CD4-positive, alpha-beta T cell (primary cell): Measurements from ENCODE around the gene RETSAT. TPM values are rescaled to one million over a fixed set of nuclear protein-coding genes. Genes with fewer than 3 reads are reported as not detected.
"Not testable (repeated sequence)": the region's sequence is repeated elsewhere in the genome, so short reads cannot be mapped to it uniquely, and the experiment has no call there.

ENCODE experiments used
- ATAC-seq: fragments of 200-7000 bp; cut with Tn5 transposase; one replicate; pipeline ENCODE4 v1.10.0; 2022; ENCODE audit warnings: mild to moderate bottlenecking; ENCODE audit not compliant: poor library complexity
- CTCF ChIA-PET: fragments of 350-600 bp; sonication (Branson Sonifier 250); formaldehyde crosslinking; loops from one replicate; lab custom pipeline; 2021; ENCODE audit warnings: antibody characterized with exemption, inconsistent platforms; lab: Charles Lee
- POLR2A ChIA-PET: fragments of 350-600 bp; sonication (Branson Sonifier 250); formaldehyde crosslinking; loops from one replicate; lab custom pipeline; 2021; ENCODE audit warnings: antibody characterized with exemption, inconsistent platforms; lab: Charles Lee
- DNase-seq, 14 experiments: peaks; one replicate each; pipeline ENCODE4 v3.0.0-alpha.2; 2013 to 2020; ENCODE audit warnings: mixed read lengths in 2 of 14
- H3K27ac ChIP-seq, 2 donors: one replicate each; pipeline versions ENCODE4 v1.5.1 to v1.7.0; 2013; ENCODE audit warnings: low read length in 2 of 2, low read depth in 1 of 2, mild to moderate bottlenecking in 1 of 2
- H3K27me3 ChIP-seq, 2 experiments: 1 replicate in 1 of 2; 2 replicates in 1 of 2; pipeline versions ENCODE4 v1.6.1 to v1.7.0; 2013; ENCODE audit warnings: low read length in 2 of 2, control low read depth in 1 of 2, mild to moderate bottlenecking in 1 of 2, moderate library complexity in 1 of 2; ENCODE audit not compliant: insufficient read depth in 2 of 2, control insufficient read depth in 1 of 2
- H3K36me3 ChIP-seq: one replicate; pipeline ENCODE4 v1.6.1; 2013; ENCODE audit warnings: low read length, control low read depth; ENCODE audit not compliant: insufficient read depth
- H3K4me1 ChIP-seq: one replicate; pipeline ENCODE4 v1.6.1; 2013; ENCODE audit warnings: low read length, control low read depth; ENCODE audit not compliant: insufficient read depth
- H3K4me3 ChIP-seq: one replicate; pipeline ENCODE4 v1.5.1; 2013; ENCODE audit warnings: mild to moderate bottlenecking, low read length, moderate library complexity
- H3K9me3 ChIP-seq, 2 experiments: 1 replicate in 1 of 2; 2 replicates in 1 of 2; pipeline versions ENCODE4 v1.6.1 to v1.7.0; 2013; ENCODE audit warnings: low read length in 2 of 2, mild to moderate bottlenecking in 2 of 2, control low read depth in 1 of 2, moderate library complexity in 1 of 2; ENCODE audit not compliant: control insufficient read depth in 1 of 2, insufficient read depth in 1 of 2
- H3K27ac Mint-ChIP-seq: one replicate; pipeline ENCODE4 v1.8.0; 2020; ENCODE audit warnings: mixed read lengths
- H3K27me3 Mint-ChIP-seq: one replicate; pipeline ENCODE4 v1.8.0; 2021; ENCODE audit warnings: mixed read lengths
- H3K36me3 Mint-ChIP-seq: one replicate; pipeline ENCODE4 v1.8.0; 2021; ENCODE audit warnings: low read depth, mixed read lengths
- H3K4me1 Mint-ChIP-seq: one replicate; pipeline ENCODE4 v1.8.0; 2021; ENCODE audit warnings: low read depth, mixed read lengths
- H3K4me3 Mint-ChIP-seq: one replicate; pipeline ENCODE4 v1.8.0; 2020; ENCODE audit warnings: mild to moderate bottlenecking, mixed read lengths
- H3K9me3 Mint-ChIP-seq: one replicate; pipeline ENCODE4 v1.8.0; 2020; ENCODE audit warnings: mixed read lengths
- CTCF ChIP-seq: fragments of 200-600 bp; IDR thresholded peaks from one replicate; pipeline ENCODE4 v1.8.0; 2022; ENCODE audit warnings: antibody characterized with exemption, mild to moderate bottlenecking
- intact Hi-C, 2 experiments: fragments of 100-400 bp; cut with DNase I in 1 of 2; cut with micrococcal nuclease in 1 of 2; formaldehyde crosslinking; loops; one replicate each; pipeline versions ENCODE4 v1.15.1 to v1.9.0; 2023 to 2025; cut with DNase I, micrococcal nuclease
- total RNA-seq, 174 experiments: library from RNA in 2 of 174; stranded (reverse) in 2 of 174; gene quantifications; one replicate each; pipeline ENCODE4 v1.2.3 and lab custom pipeline; 2021 to 2026

RETSAT gene
- total RNA-seq, 2 experiments from 2014 or later = 19.2 to 22.2 TPM

GRCh38 chr2:85344356-85344954 lies 9.9 kb downstream of the RETSAT start:
- ChIA-PET POLR2A (interaction anchor here (2.1 kb wide), 1 partner anchor 17 kb away, joined by 6 read pairs; the partner anchor contains the start of gene TGOLN2), CTCF (no interaction called here)
- intact Hi-C loops = no loop called here
- H3K36me3 ChIP-seq = peaks cover 56% of the 10 kb centered on the region
- H3K36me3 Mint-ChIP-seq = peaks cover 49% of the 10 kb centered on the region
- H3K4me3 Mint-ChIP-seq = no peak overlapping the region
- H3K27me3 Mint-ChIP-seq = no peaks in the 10 kb centered on the region
- DNase-seq (no peak), ATAC-seq (no peak)
- no peaks in the 10 kb centered on the region for H3K4me1 ChIP-seq
- no peak overlapping the region for H3K27ac Mint-ChIP-seq
- TF ChIP-seq CTCF = no peak
- H3K27ac ChIP-seq = no peak overlapping the region
- H3K9me3 ChIP-seq = no peaks in the 10 kb centered on the region
- no peaks in the 10 kb centered on the region for H3K27me3 ChIP-seq
- H3K9me3 Mint-ChIP-seq = no peaks in the 10 kb centered on the region
- no peak overlapping the region for H3K4me3 ChIP-seq
- no peaks in the 10 kb centered on the region for H3K4me1 Mint-ChIP-seq

GRCh38 chr2:85343207-85343895 lies 11.0 kb downstream of the RETSAT start:
- H3K27me3 Mint-ChIP-seq, H3K4me3 Mint-ChIP-seq, CTCF ChIA-PET, H3K9me3 ChIP-seq, DNase-seq, POLR2A ChIA-PET, ATAC-seq, H3K4me1 Mint-ChIP-seq, H3K27me3 ChIP-seq, H3K9me3 Mint-ChIP-seq, H3K4me3 ChIP-seq, H3K27ac ChIP-seq, H3K4me1 ChIP-seq, H3K27ac Mint-ChIP-seq: not testable (repeated sequence)
- intact Hi-C loops = loop anchor here in 1 of 2 experiments (1.0 kb wide), 1 partner anchor 28 kb away; no protein-coding TSS in a partner anchor
- H3K36me3 ChIP-seq = peaks cover 47% of the 10 kb centered on the region
- H3K36me3 Mint-ChIP-seq = peaks cover 44% of the 10 kb centered on the region

- no peaks in the 10 kb centered on the region for H3K27me3 ChIP-seq
- POLR2A ChIA-PET = interaction anchor here (0.6 kb wide), 1 partner anchor 228 kb away, joined by 3 read pairs; no protein-coding TSS in a partner anchor
- H3K36me3 Mint-ChIP-seq = peaks cover 35% of the 10 kb centered on the region
These were observed 12.2 kb downstream of the RETSAT start for GRCh38 chr2:85342156-85342555.

More at GRCh38 chr2:85342156-85342555, 12.2 kb downstream of the RETSAT start:
- H3K4me3 Mint-ChIP-seq = no peak overlapping the region
- peaks cover 41% of the 10 kb centered on the region for H3K36me3 ChIP-seq
- CTCF ChIA-PET = no interaction called here
- no peak for ATAC-seq
- no peak overlapping the region for H3K4me3 ChIP-seq
- no peaks in the 10 kb centered on the region for H3K4me1 Mint-ChIP-seq
- H3K27ac Mint-ChIP-seq = no peak overlapping the region
- no peaks in the 10 kb centered on the region for H3K4me1 ChIP-seq
- H3K27ac ChIP-seq = no peak overlapping the region
- no peaks in the 10 kb centered on the region for H3K9me3 ChIP-seq
- intact Hi-C loops = no loop called here
- TF ChIP-seq CTCF = no peak
- no peaks in the 10 kb centered on the region for H3K27me3 Mint-ChIP-seq
- H3K9me3 Mint-ChIP-seq = no peaks in the 10 kb centered on the region
- no peak for DNase-seq
